CD4-positive, alpha-beta memory T cell (primary cell): ENCODE results near the gene TARS2. TPM values are rescaled to one million over a fixed set of nuclear protein-coding genes. Genes with fewer than 3 reads are reported as not detected.
A peak's percentile ranks its signal among the peaks of the same experiment; 100 is the strongest.

Experiments used
- CTCF ChIA-PET: fragments of 350-600 bp; sonication (Branson Sonifier 250); formaldehyde crosslinking; loops from one replicate; lab custom pipeline; 2021; ENCODE audit warnings: inconsistent platforms; ENCODE audit not compliant: partially characterized antibody; lab: Charles Lee
- POLR2A ChIA-PET: fragments of 350-600 bp; sonication (Branson Sonifier 250); formaldehyde crosslinking; loops from one replicate; lab custom pipeline; 2021; ENCODE audit not compliant: partially characterized antibody; lab: Charles Lee
- DNase-seq, 5 donors: peaks; one replicate each; pipeline versions ENCODE4 v3.0.0 to v3.0.0-alpha.2; 2020 to 2022; ENCODE audit warnings: mixed read lengths in 1 of 5
- H3K27ac ChIP-seq: one replicate; pipeline ENCODE4 v1.7.0; 2013; ENCODE audit warnings: low read depth, low read length
- H3K27me3 ChIP-seq: 2 replicates; pipeline ENCODE4 v1.7.0; 2013; ENCODE audit warnings: mild to moderate bottlenecking, low read length, moderate library complexity; ENCODE audit not compliant: insufficient read depth
- H3K36me3 ChIP-seq: 2 replicates; pipeline ENCODE4 v1.7.0; 2013; ENCODE audit warnings: mild to moderate bottlenecking, low read length, moderate library complexity; ENCODE audit not compliant: insufficient read depth
- H3K4me1 ChIP-seq: 2 replicates; pipeline ENCODE4 v1.7.0; 2013; ENCODE audit warnings: mild to moderate bottlenecking, low read length, moderate library complexity; ENCODE audit not compliant: insufficient read depth
- H3K4me3 ChIP-seq, 2 donors: one replicate each; pipeline ENCODE4 v1.7.0; 2013; ENCODE audit warnings: low read length in 2 of 2, mild to moderate bottlenecking in 1 of 2
- H3K9me3 ChIP-seq, 2 donors: one replicate each; pipeline ENCODE4 v1.7.0; 2013; ENCODE audit warnings: low read length in 2 of 2, control low read depth in 1 of 2; ENCODE audit not compliant: control insufficient read depth in 1 of 2
- H3K27ac Mint-ChIP-seq, 7 donors: one replicate each; pipeline ENCODE4 v1.8.0; 2020 to 2021; ENCODE audit warnings: mixed read lengths in 7 of 7, mild to moderate bottlenecking in 6 of 7, inconsistent platforms in 3 of 7, moderate library complexity in 3 of 7
- H3K27me3 Mint-ChIP-seq, 2 donors: one replicate each; pipeline ENCODE4 v1.8.0; 2020 to 2021; ENCODE audit warnings: mixed read lengths in 2 of 2
- H3K36me3 Mint-ChIP-seq, 2 donors: one replicate each; pipeline ENCODE4 v1.8.0; 2020 to 2021; ENCODE audit warnings: mixed read lengths in 2 of 2, inconsistent platforms in 1 of 2, mild to moderate bottlenecking in 1 of 2
- H3K4me1 Mint-ChIP-seq, 4 donors: one replicate each; pipeline ENCODE4 v1.8.0; 2020 to 2021; ENCODE audit warnings: mixed read lengths in 4 of 4, mild to moderate bottlenecking in 1 of 4
- H3K4me3 Mint-ChIP-seq, 8 donors: one replicate each; pipeline ENCODE4 v1.8.0; 2020 to 2021; ENCODE audit warnings: mixed read lengths in 8 of 8, mild to moderate bottlenecking in 7 of 8, moderate library complexity in 6 of 8, inconsistent platforms in 3 of 8
- H3K9me3 Mint-ChIP-seq, 8 donors: one replicate each; pipeline ENCODE4 v1.8.0; 2020 to 2021; ENCODE audit warnings: mixed read lengths in 8 of 8, mild to moderate bottlenecking in 5 of 8, inconsistent platforms in 3 of 8, moderate library complexity in 1 of 8
- intact Hi-C: fragments of 100-400 bp; cut with micrococcal nuclease; formaldehyde crosslinking; loops from one replicate; pipeline ENCODE4 v1.15.1; 2023
- polyA plus RNA-seq, 2 donors: library from polyadenylated mRNA; unstranded; fragments of 300-500 nt; fragmentation: Illumina TruSeq; gene quantifications; one replicate each; pipeline ENCODE4 v1.2.3, GENCODE V29; 2021
- total RNA-seq, 2 experiments: library from RNA; stranded (reverse); gene quantifications; one replicate each; pipeline ENCODE4 v1.2.3, GENCODE V29; 2021

The TARS2 gene, protein sequence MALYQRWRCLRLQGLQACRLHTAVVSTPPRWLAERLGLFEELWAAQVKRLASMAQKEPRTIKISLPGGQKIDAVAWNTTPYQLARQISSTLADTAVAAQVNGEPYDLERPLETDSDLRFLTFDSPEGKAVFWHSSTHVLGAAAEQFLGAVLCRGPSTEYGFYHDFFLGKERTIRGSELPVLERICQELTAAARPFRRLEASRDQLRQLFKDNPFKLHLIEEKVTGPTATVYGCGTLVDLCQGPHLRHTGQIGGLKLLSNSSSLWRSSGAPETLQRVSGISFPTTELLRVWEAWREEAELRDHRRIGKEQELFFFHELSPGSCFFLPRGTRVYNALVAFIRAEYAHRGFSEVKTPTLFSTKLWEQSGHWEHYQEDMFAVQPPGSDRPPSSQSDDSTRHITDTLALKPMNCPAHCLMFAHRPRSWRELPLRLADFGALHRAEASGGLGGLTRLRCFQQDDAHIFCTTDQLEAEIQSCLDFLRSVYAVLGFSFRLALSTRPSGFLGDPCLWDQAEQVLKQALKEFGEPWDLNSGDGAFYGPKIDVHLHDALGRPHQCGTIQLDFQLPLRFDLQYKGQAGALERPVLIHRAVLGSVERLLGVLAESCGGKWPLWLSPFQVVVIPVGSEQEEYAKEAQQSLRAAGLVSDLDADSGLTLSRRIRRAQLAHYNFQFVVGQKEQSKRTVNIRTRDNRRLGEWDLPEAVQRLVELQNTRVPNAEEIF
- total RNA-seq, result 10 to 100 TPM; 32.3 to 35.4 TPM
- polyA plus RNA-seq, result 10 to 100 TPM; 23.5 to 26.4 TPM

DNA sequence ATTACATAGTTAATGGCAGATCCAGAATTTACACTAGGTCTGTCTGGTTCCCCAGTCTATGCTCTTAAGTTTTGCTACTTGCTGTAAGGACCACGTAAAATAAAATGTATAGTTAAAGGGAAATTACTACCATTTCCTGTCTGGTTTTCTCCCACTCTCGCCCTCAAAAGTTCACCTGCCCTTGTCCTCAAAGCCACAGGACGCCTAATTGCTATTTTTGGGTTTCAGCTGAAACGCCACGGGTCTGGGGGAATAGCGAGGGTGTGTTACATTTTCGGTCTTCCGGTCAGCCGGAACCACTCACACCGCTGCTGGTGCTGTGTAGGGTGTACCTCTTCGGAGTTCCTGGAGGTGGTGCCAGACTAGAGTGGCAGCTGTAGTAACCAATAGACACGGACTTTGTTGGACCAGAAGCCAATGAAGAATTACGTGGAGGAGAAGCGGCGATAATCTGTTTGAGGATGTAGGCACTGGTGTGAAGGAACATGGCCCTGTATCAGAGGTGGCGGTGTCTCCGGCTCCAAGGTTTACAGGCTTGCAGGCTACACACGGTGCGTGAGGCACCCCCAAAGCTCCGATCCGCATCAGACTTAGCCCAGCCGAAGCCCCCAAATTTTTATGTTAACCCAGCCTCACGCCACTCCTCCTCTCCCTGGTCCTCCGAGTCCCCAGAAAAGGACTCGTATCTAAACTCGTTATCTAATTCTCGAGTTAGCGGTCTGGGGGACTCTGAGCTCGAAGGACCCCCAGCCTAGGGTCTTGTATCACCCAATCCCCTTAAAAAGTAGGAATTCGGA is at the start of gene TARS2:
Gene TARS2, plus strand, starts transcription at position 454 of the 797 bp plus-strand sequence. Its CDS starts 32 bp downstream, at position 486.
- Mint-ChIP-seq H3K4me3 (peak within 1 kb of the TSS; percentile 94 to 100 (median 98)), H3K27me3 (no peaks in the 10 kb centered on the region), H3K4me1 (peaks cover 9 to 26% (median 20%) of the 10 kb centered on the region in 4 donors), H3K36me3 (peaks cover 26 to 28% of the 10 kb centered on the region in 2 donors), H3K27ac (peak within 1 kb of the TSS; percentile 72 to 100 (median 99)), H3K9me3 (no peaks in the 10 kb centered on the region)
- H3K4me3 ChIP-seq, result peak within 1 kb of the TSS; percentile 78 to 83
- peaks cover 13% of the 10 kb centered on the region for H3K4me1 ChIP-seq
- intact Hi-C loops, result loop anchor here (1.0 to 10.0 kb wide), 3 partner anchors 28 to 140 kb away; partner anchors contain the start of genes ENSA, FALEC and RPRD2
- no peaks in the 10 kb centered on the region for H3K9me3 ChIP-seq
- H3K27ac ChIP-seq, result peak within 1 kb of the TSS; percentile 77
- CTCF ChIA-PET, result interaction anchor here (1.1 to 1.6 kb wide), 2 partner anchors 73 to 74 kb away, joined by 3 to 8 read pairs; no protein-coding TSS in a partner anchor
- H3K36me3 ChIP-seq, result peaks cover 12% of the 10 kb centered on the region
- POLR2A ChIA-PET, result interaction anchor here (0.6 to 2.3 kb wide), 28 partner anchors 9 to 600 kb away, joined by 3 to 31 read pairs (median 3); partner anchors contain the start of genes ANP32E, APH1A, ENSA and FALEC
- no peaks in the 10 kb centered on the region for H3K27me3 ChIP-seq
- peak; percentile 95 to 96 (median 96) for DNase-seq

DNA sequence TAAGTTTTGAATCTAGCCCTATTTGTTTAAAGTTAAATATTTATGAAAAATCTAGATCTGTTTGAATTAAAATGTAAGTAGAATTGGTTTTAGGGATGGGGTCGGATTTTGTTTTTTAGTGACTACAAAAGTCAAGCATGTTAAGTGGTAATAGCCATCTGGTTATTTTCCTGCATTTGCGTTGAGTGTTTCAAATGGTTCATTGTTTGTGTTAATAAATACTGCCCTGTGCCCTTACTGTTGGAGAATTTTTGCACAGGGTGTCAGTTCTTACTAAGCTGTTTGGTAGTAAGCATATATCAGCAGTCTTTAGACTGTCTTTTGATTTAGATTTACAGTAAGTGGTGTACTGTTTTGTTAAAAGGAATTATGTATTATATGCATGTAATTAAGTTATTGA is 46.1 kb upstream of the TARS2 start:
- H3K4me1 ChIP-seq, result no peaks in the 10 kb centered on the region
- no peak overlapping the region for H3K4me3 ChIP-seq
- H3K36me3 Mint-ChIP-seq, result peaks cover 20 to 57% of the 10 kb centered on the region in 2 donors
- no peaks in the 10 kb centered on the region for H3K9me3 Mint-ChIP-seq
- H3K36me3 ChIP-seq, result peaks cover 15% of the 10 kb centered on the region
- no peak overlapping the region for H3K4me3 Mint-ChIP-seq
- no peaks in the 10 kb centered on the region for H3K27me3 Mint-ChIP-seq
- no peaks in the 10 kb centered on the region for H3K9me3 ChIP-seq
- intact Hi-C loops, result no loop called here
- ChIA-PET POLR2A (no interaction called here), CTCF (interaction anchor here (0.6 to 0.8 kb wide), 3 partner anchors 11 to 77 kb away, joined by 3 read pairs; partner anchors contain the start of gene RPRD2)
- DNase-seq, result no peak
- H3K27me3 ChIP-seq, result no peaks in the 10 kb centered on the region
- H3K27ac ChIP-seq, result no peak overlapping the region
- H3K27ac Mint-ChIP-seq, result no peak overlapping the region
- peaks cover 1 to 12% (median 7%) of the 10 kb centered on the region in 4 donors for H3K4me1 Mint-ChIP-seq

DNA sequence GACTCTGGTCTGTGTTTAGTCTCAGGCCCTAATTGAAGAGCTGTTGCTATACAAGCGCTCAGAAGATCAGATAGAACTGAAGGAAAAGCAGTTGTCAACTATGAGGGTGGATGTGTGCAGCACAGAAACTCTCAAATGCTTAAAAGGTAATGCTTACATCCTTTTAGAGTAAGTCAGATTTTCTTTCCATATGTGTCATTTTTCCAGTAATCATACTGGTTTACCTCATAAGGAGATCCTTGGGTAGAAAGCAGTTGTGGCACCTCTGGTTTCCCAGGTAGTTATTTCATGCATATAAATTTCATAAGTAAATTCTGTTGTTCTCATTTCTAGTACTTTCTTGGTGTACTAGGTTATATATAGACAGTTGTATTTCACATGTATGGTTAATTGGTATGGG is 43.0 kb upstream of the TARS2 start:
- H3K4me1 Mint-ChIP-seq, result peaks cover 0 to 9% (median 4%) of the 10 kb centered on the region in 4 donors
- H3K36me3 Mint-ChIP-seq, result peaks cover 30 to 71% of the 10 kb centered on the region in 2 donors
- H3K4me3 Mint-ChIP-seq, result peak overlapping the region in 1 of 8 donors; percentile 43
- no peaks in the 10 kb centered on the region for H3K9me3 Mint-ChIP-seq
- Histone ChIP-seq H3K36me3 (peaks cover 28% of the 10 kb centered on the region), H3K4me1 (no peaks in the 10 kb centered on the region), H3K4me3 (no peak overlapping the region), H3K27me3 (no peaks in the 10 kb centered on the region), H3K9me3 (no peaks in the 10 kb centered on the region), H3K27ac (no peak overlapping the region)
- H3K27me3 Mint-ChIP-seq, result no peaks in the 10 kb centered on the region
- ChIA-PET CTCF (interaction anchor here (0.8 to 1.2 kb wide), 3 partner anchors 31 to 117 kb away, joined by 3 read pairs; no protein-coding TSS in a partner anchor), POLR2A (interaction anchor here (0.6 to 1.9 kb wide), 2 partner anchors 80 to 464 kb away, joined by 3 to 7 read pairs; partner anchors contain the start of gene RPRD2)
- H3K27ac Mint-ChIP-seq, result peak overlapping the region in 2 of 7 donors; percentile 15 to 60
- intact Hi-C loops, result no loop called here
- DNase-seq, result no peak

DNA sequence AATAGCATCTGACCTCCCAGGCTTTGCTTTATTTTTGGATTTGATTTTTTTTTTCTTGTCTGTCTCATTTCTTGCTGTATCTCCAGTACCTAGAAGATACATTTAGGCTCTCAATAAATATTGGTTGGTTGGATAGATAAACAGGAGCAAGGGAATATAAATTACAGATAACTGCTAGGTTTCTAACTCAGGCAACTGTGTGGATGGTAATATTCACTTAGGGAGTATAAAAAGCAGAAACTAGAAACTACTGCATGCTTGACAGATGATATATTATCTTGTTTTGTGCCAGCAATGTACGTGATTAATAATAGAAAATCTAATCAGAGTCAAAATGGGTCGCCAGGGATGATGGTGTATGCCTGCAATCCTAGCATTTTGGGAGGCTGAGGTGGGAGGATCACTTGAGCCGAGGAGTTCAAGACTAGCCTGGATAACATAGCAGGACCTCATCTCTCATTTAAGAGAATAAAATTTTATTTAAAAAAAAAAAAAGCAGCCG is 31.0 kb upstream of the TARS2 start:
- DNase-seq, result no peak
- H3K9me3 Mint-ChIP-seq, result peaks cover 0 to 2% (median 0%) of the 10 kb centered on the region in 8 donors
- peaks cover 0 to 7% (median 4%) of the 10 kb centered on the region in 4 donors for H3K4me1 Mint-ChIP-seq
- no peaks in the 10 kb centered on the region for H3K27me3 ChIP-seq
- no peaks in the 10 kb centered on the region for H3K4me1 ChIP-seq
- H3K4me3 ChIP-seq, result no peak overlapping the region
- no peak overlapping the region for H3K27ac ChIP-seq
- no peaks in the 10 kb centered on the region for H3K9me3 ChIP-seq
- CTCF ChIA-PET, result no interaction called here
- intact Hi-C loops, result no loop called here
- peaks cover 26% of the 10 kb centered on the region for H3K36me3 ChIP-seq
- peaks cover 18 to 61% of the 10 kb centered on the region in 2 donors for H3K36me3 Mint-ChIP-seq
- no peak overlapping the region for H3K4me3 Mint-ChIP-seq
- H3K27me3 Mint-ChIP-seq, result no peaks in the 10 kb centered on the region
- POLR2A ChIA-PET, result interaction anchor here (0.7 kb wide), 1 partner anchor 409 kb away, joined by 4 read pairs; no protein-coding TSS in a partner anchor
- H3K27ac Mint-ChIP-seq, result peak overlapping the region in 5 of 7 donors; percentile 19 to 78 (median 48)

DNA sequence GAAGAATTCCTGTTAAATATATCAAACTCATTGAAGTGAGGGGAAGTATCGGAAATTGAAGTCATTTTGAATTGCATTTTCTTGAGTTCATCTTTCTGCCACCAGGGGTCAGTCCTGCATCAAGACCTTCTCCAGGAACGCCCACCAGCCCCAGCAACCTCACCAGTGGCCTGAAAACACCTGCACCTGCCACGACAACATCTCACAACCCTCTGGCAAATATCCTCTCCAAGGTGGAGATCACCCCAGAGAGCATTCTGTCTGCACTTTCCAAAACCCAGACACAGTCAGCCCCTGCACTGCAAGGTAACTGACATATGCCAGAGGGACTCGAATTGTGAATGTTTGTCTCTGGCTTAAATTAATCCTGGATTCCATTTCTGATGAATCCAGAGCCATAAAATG is 22.8 kb upstream of the TARS2 start:
- H3K36me3 ChIP-seq, result peaks cover 24% of the 10 kb centered on the region
- no peaks in the 10 kb centered on the region for H3K9me3 Mint-ChIP-seq
- no peaks in the 10 kb centered on the region for H3K9me3 ChIP-seq
- peak; percentile 66 to 77 (median 70) for DNase-seq
- POLR2A ChIA-PET, result no interaction called here
- peaks cover 21 to 29% of the 10 kb centered on the region in 2 donors for H3K36me3 Mint-ChIP-seq
- no peak overlapping the region for H3K4me3 Mint-ChIP-seq
- H3K4me1 Mint-ChIP-seq, result peaks cover 0 to 6% (median 4%) of the 10 kb centered on the region in 4 donors
- H3K4me1 ChIP-seq, result no peaks in the 10 kb centered on the region
- no peak overlapping the region for H3K27ac ChIP-seq
- CTCF ChIA-PET, result interaction anchor here (1.2 kb wide), 3 partner anchors 12 to 457 kb away, joined by 3 to 10 read pairs (median 6); no protein-coding TSS in a partner anchor
- no peak overlapping the region for H3K4me3 ChIP-seq
- peak overlapping the region in 3 of 7 donors; percentile 0 to 88 (median 38) for H3K27ac Mint-ChIP-seq
- H3K27me3 Mint-ChIP-seq, result no peaks in the 10 kb centered on the region
- intact Hi-C loops, result loop anchor here (1.0 to 10.0 kb wide), 6 partner anchors 53 to 510 kb away; partner anchors contain the start of genes CERS2 and FALEC
- no peaks in the 10 kb centered on the region for H3K27me3 ChIP-seq

DNA sequence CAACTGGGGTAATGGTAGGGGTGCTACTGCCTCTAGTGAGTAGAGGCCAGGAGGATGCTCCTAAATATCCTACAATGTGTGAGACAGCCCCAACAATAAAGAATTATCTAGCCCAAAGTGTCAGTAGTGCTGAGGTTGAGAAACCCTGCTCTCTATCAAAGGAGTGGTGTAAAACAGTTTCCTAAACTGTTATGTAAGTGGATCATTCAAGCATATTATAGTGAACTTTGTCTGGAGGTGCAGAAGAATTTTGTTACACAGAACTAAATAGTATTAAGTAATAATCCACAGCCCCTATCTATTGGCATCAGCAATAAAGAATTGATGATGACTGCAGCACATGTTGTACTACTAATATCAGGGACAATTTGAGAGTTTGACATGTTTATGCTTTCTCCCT is 20.3 kb upstream of the TARS2 start:
- Mint-ChIP-seq H3K27ac (no peak overlapping the region), H3K4me1 (peaks cover 0 to 6% (median 4%) of the 10 kb centered on the region in 4 donors), H3K27me3 (no peaks in the 10 kb centered on the region), H3K4me3 (no peak overlapping the region), H3K9me3 (no peaks in the 10 kb centered on the region), H3K36me3 (peaks cover 37 to 44% of the 10 kb centered on the region in 2 donors)
- no peaks in the 10 kb centered on the region for H3K27me3 ChIP-seq
- ChIA-PET POLR2A (no interaction called here), CTCF (no interaction called here)
- H3K4me3 ChIP-seq, result no peak overlapping the region
- H3K36me3 ChIP-seq, result peaks cover 43% of the 10 kb centered on the region
- H3K9me3 ChIP-seq, result no peaks in the 10 kb centered on the region
- H3K27ac ChIP-seq, result no peak overlapping the region
- DNase-seq, result no peak
- H3K4me1 ChIP-seq, result no peaks in the 10 kb centered on the region
- intact Hi-C loops, result loop anchor here (10.0 kb wide), 1 partner anchor 508 kb away; the partner anchor contains the start of gene CERS2
